ENCODE results near the gene KAZN.

KAZN gene

GRCh38 chr1:14755518-14756252 is 157.2 kb downstream of the KAZN start:
- no peak overlapping the region for H3K4me3 Mint-ChIP-seq
- ATAC-seq (no peak), DNase-seq (ENCODE audit: low spot score in 2 of 2) (no peak)
- no peaks in the 10 kb centered on the region for H3K36me3 Mint-ChIP-seq
- H3K4me1 Mint-ChIP-seq, result no peaks in the 10 kb centered on the region
- H3K27ac Mint-ChIP-seq, result no peak overlapping the region
- no peaks in the 10 kb centered on the region for H3K9me3 Mint-ChIP-seq

GRCh38 chr1:14756589-14757285 is 158.3 kb downstream of the KAZN start:
- Mint-ChIP-seq H3K9me3 (no peaks in the 10 kb centered on the region), H3K4me3 (no peak overlapping the region), H3K36me3 (no peaks in the 10 kb centered on the region), H3K27ac (no peak overlapping the region), H3K4me1 (no peaks in the 10 kb centered on the region)
- DNase-seq (ENCODE audit: low spot score in 2 of 2), result no peak
- no peak for ATAC-seq

- no peak overlapping the region for H3K27ac Mint-ChIP-seq
- no peaks in the 10 kb centered on the region for H3K9me3 Mint-ChIP-seq
- no peak for ATAC-seq
- H3K36me3 Mint-ChIP-seq, result no peaks in the 10 kb centered on the region
- H3K4me1 Mint-ChIP-seq, result no peaks in the 10 kb centered on the region
- H3K4me3 Mint-ChIP-seq, result no peak overlapping the region
- no peak for DNase-seq (ENCODE audit: low spot score in 2 of 2)
Observed at GRCh38 chr1:14757286-14757625, 158.8 kb downstream of the KAZN start.

GRCh38 chr1:14759042-14759818 is 160.7 kb downstream of the KAZN start:
- no peak for ATAC-seq
- no peak for DNase-seq (ENCODE audit: low spot score in 2 of 2)
- H3K36me3 Mint-ChIP-seq, result no peaks in the 10 kb centered on the region
- H3K9me3 Mint-ChIP-seq, result no peaks in the 10 kb centered on the region
- no peak overlapping the region for H3K27ac Mint-ChIP-seq
- H3K4me1 Mint-ChIP-seq, result no peaks in the 10 kb centered on the region
- H3K4me3 Mint-ChIP-seq, result no peak overlapping the region

GRCh38 chr1:14759843-14760242 is 161.4 kb downstream of the KAZN start:
- no peaks in the 10 kb centered on the region for H3K4me1 Mint-ChIP-seq
- no peak overlapping the region for H3K27ac Mint-ChIP-seq
- ATAC-seq (no peak), DNase-seq (ENCODE audit: low spot score in 2 of 2) (no peak)
- H3K36me3 Mint-ChIP-seq, result no peaks in the 10 kb centered on the region
- no peaks in the 10 kb centered on the region for H3K9me3 Mint-ChIP-seq
- no peak overlapping the region for H3K4me3 Mint-ChIP-seq

- Mint-ChIP-seq H3K36me3 (no peaks in the 10 kb centered on the region), H3K4me1 (no peaks in the 10 kb centered on the region), H3K27ac (no peak overlapping the region), H3K4me3 (no peak overlapping the region), H3K9me3 (no peaks in the 10 kb centered on the region)
- DNase-seq (ENCODE audit: low spot score in 2 of 2), result no peak
- ATAC-seq, result no peak
Observed at GRCh38 chr1:14760780-14761179, 162.3 kb downstream of the KAZN start.

- H3K36me3 Mint-ChIP-seq, result no peaks in the 10 kb centered on the region
- H3K9me3 Mint-ChIP-seq, result no peaks in the 10 kb centered on the region
- DNase-seq (ENCODE audit: low spot score in 2 of 2) (no peak), ATAC-seq (no peak)
- H3K27ac Mint-ChIP-seq, result no peak overlapping the region
- H3K4me1 Mint-ChIP-seq, result no peaks in the 10 kb centered on the region
- no peak overlapping the region for H3K4me3 Mint-ChIP-seq
Observed at GRCh38 chr1:14761291-14762153, 163.0 kb downstream of the KAZN start.

GRCh38 chr1:14763977-14764376 is 165.5 kb downstream of the KAZN start:
- H3K9me3 Mint-ChIP-seq, result no peaks in the 10 kb centered on the region
- H3K36me3 Mint-ChIP-seq, result no peaks in the 10 kb centered on the region
- ATAC-seq, result no peak
- H3K4me3 Mint-ChIP-seq, result no peak overlapping the region
- no peak overlapping the region for H3K27ac Mint-ChIP-seq
- DNase-seq (ENCODE audit: low spot score in 2 of 2), result no peak
- H3K4me1 Mint-ChIP-seq, result no peaks in the 10 kb centered on the region

- no peak overlapping the region for H3K4me3 Mint-ChIP-seq
- no peaks in the 10 kb centered on the region for H3K9me3 Mint-ChIP-seq
- DNase-seq (ENCODE audit: low spot score in 2 of 2) (no peak), ATAC-seq (no peak)
- H3K36me3 Mint-ChIP-seq, result no peaks in the 10 kb centered on the region
- H3K4me1 Mint-ChIP-seq, result no peaks in the 10 kb centered on the region
- H3K27ac Mint-ChIP-seq, result no peak overlapping the region
Observed at GRCh38 chr1:14765773-14766172, 167.3 kb downstream of the KAZN start.

GRCh38 chr1:14767075-14767474 is 168.6 kb downstream of the KAZN start:
- Mint-ChIP-seq H3K4me1 (no peaks in the 10 kb centered on the region), H3K4me3 (no peak overlapping the region), H3K9me3 (no peaks in the 10 kb centered on the region), H3K27ac (no peak overlapping the region), H3K36me3 (no peaks in the 10 kb centered on the region)
- DNase-seq (ENCODE audit: low spot score in 2 of 2) (no peak), ATAC-seq (no peak)

GRCh38 chr1:14768582-14769304 is 170.3 kb downstream of the KAZN start:
- ATAC-seq (no peak), DNase-seq (ENCODE audit: low spot score in 2 of 2) (no peak)
- Mint-ChIP-seq H3K4me1 (no peaks in the 10 kb centered on the region), H3K27ac (no peak overlapping the region), H3K4me3 (no peak overlapping the region), H3K9me3 (no peaks in the 10 kb centered on the region), H3K36me3 (no peaks in the 10 kb centered on the region)

GRCh38 chr1:14769486-14770274 is 171.2 kb downstream of the KAZN start:
- H3K4me3 Mint-ChIP-seq, result no peak overlapping the region
- H3K4me1 Mint-ChIP-seq, result no peaks in the 10 kb centered on the region
- ATAC-seq (no peak), DNase-seq (ENCODE audit: low spot score in 2 of 2) (no peak)
- H3K27ac Mint-ChIP-seq, result no peak overlapping the region
- H3K36me3 Mint-ChIP-seq, result no peaks in the 10 kb centered on the region
- H3K9me3 Mint-ChIP-seq, result no peaks in the 10 kb centered on the region

- no peaks in the 10 kb centered on the region for H3K9me3 Mint-ChIP-seq
- H3K4me1 Mint-ChIP-seq, result no peaks in the 10 kb centered on the region
- no peak overlapping the region for H3K4me3 Mint-ChIP-seq
- no peak overlapping the region for H3K27ac Mint-ChIP-seq
- H3K36me3 Mint-ChIP-seq, result no peaks in the 10 kb centered on the region
- DNase-seq (ENCODE audit: low spot score in 2 of 2), result no peak
- no peak for ATAC-seq
Observed at GRCh38 chr1:14773396-14774025, 175.0 kb downstream of the KAZN start.

GRCh38 chr1:14774225-14774624 is 175.7 kb downstream of the KAZN start:
- Mint-ChIP-seq H3K27ac (no peak overlapping the region), H3K4me1 (no peaks in the 10 kb centered on the region), H3K9me3 (no peaks in the 10 kb centered on the region), H3K4me3 (no peak overlapping the region), H3K36me3 (no peaks in the 10 kb centered on the region)
- ATAC-seq (no peak), DNase-seq (ENCODE audit: low spot score in 2 of 2) (no peak)
